H1 (cell line): ENCODE measurements around the gene WNT2. TPM values are rescaled to one million over a fixed set of nuclear protein-coding genes. Genes with fewer than 3 reads are reported as not detected.
A peak's percentile ranks its signal among the peaks of the same experiment; 100 is the strongest.

Experiments
- CTCF ChIA-PET: fragments of 300-600 bp; sonication (Branson Sonifier 250); formaldehyde crosslinking; loops from one replicate; lab custom pipeline; 2021; ENCODE audit not compliant: partially characterized antibody; lab: Charles Lee
- POLR2A ChIA-PET: fragments of 300-600 bp; sonication (Branson Sonifier 250); formaldehyde crosslinking; loops from one replicate; lab custom pipeline; 2021; ENCODE audit warnings: inconsistent platforms; ENCODE audit not compliant: partially characterized antibody; lab: Charles Lee
- DNase-seq, 2 experiments: peaks; one replicate each; pipeline versions ENCODE4 v3.0.0 to v3.0.0-alpha.2; 2010 to 2022; ENCODE audit warnings: low spot score in 2 of 2, low read depth in 1 of 2, mixed read lengths in 1 of 2
- FAIRE-seq: peaks from 2 replicates; lab custom pipeline; 2011; peaks lifted over from hg19 to GRCh38; lab: Jason Lieb, UNC
- H2AFZ ChIP-seq: 2 replicates; pipeline ENCODE4 v1.8.1; 2012; ENCODE audit warnings: low read length, inconsistent platforms
- H2AK5ac ChIP-seq: 2 replicates; pipeline ENCODE4 v1.6.1; 2013; ENCODE audit warnings: low read depth, low read length
- H2BK120ac ChIP-seq: replicated peaks from 2 replicates; pipeline ENCODE3; 2013; ENCODE audit warnings: low read depth, low read length, inconsistent platforms
- H2BK12ac ChIP-seq: 2 replicates; pipeline ENCODE4 v1.6.1; 2013; ENCODE audit warnings: low read depth, low read length
- H2BK15ac ChIP-seq: 2 replicates; pipeline ENCODE4 v1.6.1; 2013; ENCODE audit warnings: low read length
- H2BK20ac ChIP-seq: 2 replicates; pipeline ENCODE4 v1.6.1; 2013; ENCODE audit warnings: low read length
- H2BK5ac ChIP-seq: 2 replicates; pipeline ENCODE4 v1.6.1; 2013; ENCODE audit warnings: low read depth, low read length
- H3K14ac ChIP-seq: 2 replicates; pipeline ENCODE4 v1.6.1; 2013; ENCODE audit warnings: inconsistent platforms; ENCODE audit not compliant: insufficient read length
- H3K18ac ChIP-seq: 2 replicates; pipeline ENCODE4 v1.6.1; 2013; ENCODE audit warnings: low read length; ENCODE audit errors: extremely low read depth
- H3K23ac ChIP-seq: 2 replicates; pipeline ENCODE4 v1.6.1; 2013; ENCODE audit warnings: inconsistent platforms; ENCODE audit not compliant: insufficient read length
- H3K23me2 ChIP-seq: 2 replicates; pipeline ENCODE4 v1.6.1; 2013; ENCODE audit warnings: low read depth, low read length
- H3K27ac ChIP-seq: 2 replicates; pipeline ENCODE4 v1.6.1; 2011; ENCODE audit warnings: low read depth, low read length, inconsistent platforms
- H3K27me3 ChIP-seq, 4 experiments: replicated peaks in 1 of 4; 1 replicate in 1 of 4; 2 replicates in 3 of 4; pipeline versions ENCODE4 v1.6.1 to v1.8.1; 2011 to 2013; ENCODE audit warnings: low read length in 3 of 4, mild to moderate bottlenecking in 3 of 4, inconsistent platforms in 2 of 4, mixed read lengths in 2 of 4, moderate library complexity in 1 of 4; ENCODE audit not compliant: control insufficient read depth in 3 of 4, insufficient read depth in 3 of 4; ENCODE audit errors: extremely low read depth in 1 of 4
- H3K36me3 ChIP-seq, 4 experiments: 2 replicates each; pipeline versions ENCODE4 v1.6.1 to v1.8.1; 2011 to 2013; ENCODE audit warnings: mild to moderate bottlenecking in 4 of 4, low read length in 3 of 4, moderate library complexity in 2 of 4, control low read depth in 1 of 4, inconsistent platforms in 1 of 4; ENCODE audit not compliant: insufficient read depth in 4 of 4, control insufficient read depth in 2 of 4
- H3K4ac ChIP-seq: replicated peaks from 2 replicates; pipeline ENCODE3; 2013; ENCODE audit warnings: low read length, low read depth, mixed read lengths, inconsistent platforms; ENCODE audit not compliant: insufficient read length
- H3K4me1 ChIP-seq, 4 experiments: replicated peaks in 1 of 4; 1 replicate in 1 of 4; 2 replicates in 3 of 4; pipeline versions ENCODE4 v1.6.1 to v1.8.1; 2011 to 2013; ENCODE audit warnings: low read length in 3 of 4, inconsistent platforms in 2 of 4, mixed read lengths in 1 of 4; ENCODE audit not compliant: insufficient read depth in 4 of 4, control insufficient read depth in 3 of 4
- H3K4me2 ChIP-seq, 2 experiments: 2 replicates each; pipeline versions ENCODE4 v1.6.1 to v1.8.1; 2011 to 2013; ENCODE audit warnings: low read depth in 2 of 2, low read length in 2 of 2, control low read depth in 1 of 2, inconsistent platforms in 1 of 2, mild to moderate bottlenecking in 1 of 2; ENCODE audit not compliant: insufficient read depth in 1 of 2
- H3K4me3 ChIP-seq, 4 experiments: fragments of 200-600, 300-600 bp in 1 of 4; sonication (generic), shearing (Covaris generic), sonication (Bioruptor Twin) in 1 of 4; 2 replicates each; pipeline versions ENCODE4 v1.5.1 to v1.8.1; 2011 to 2016; ENCODE audit warnings: low read length in 4 of 4, low read depth in 3 of 4, control low read depth in 2 of 4, inconsistent platforms in 2 of 4, mild to moderate bottlenecking in 2 of 4, mixed read lengths in 1 of 4, moderate library complexity in 1 of 4; ENCODE audit not compliant: insufficient read depth in 2 of 4; ENCODE audit errors: extremely low read depth in 1 of 4
- H3K56ac ChIP-seq: replicated peaks from 2 replicates; pipeline ENCODE3; 2013; ENCODE audit warnings: low read depth, mild to moderate bottlenecking, mixed read lengths, low read length, inconsistent platforms; ENCODE audit not compliant: insufficient read length
- H3K79me1 ChIP-seq: 2 replicates; pipeline ENCODE4 v1.6.1; 2013; ENCODE audit warnings: low read depth, low read length, control low read depth
- H3K79me2 ChIP-seq, 2 experiments: 2 replicates each; pipeline versions ENCODE4 v1.6.1 to v1.8.1; 2012 to 2013; ENCODE audit warnings: low read length in 2 of 2, mild to moderate bottlenecking in 2 of 2, inconsistent platforms in 1 of 2; ENCODE audit not compliant: insufficient read depth in 2 of 2, control insufficient read depth in 1 of 2
- H3K9ac ChIP-seq, 4 experiments: replicated peaks in 1 of 4; 1 replicate in 1 of 4; 2 replicates in 3 of 4; pipeline versions ENCODE4 v1.6.1 to v1.8.1; 2011 to 2013; ENCODE audit warnings: low read depth in 3 of 4, low read length in 3 of 4, control low read depth in 2 of 4, mild to moderate bottlenecking in 2 of 4, moderate library complexity in 2 of 4, inconsistent platforms in 1 of 4; ENCODE audit errors: extremely low read depth in 1 of 4
- H3K9me3 ChIP-seq, 2 experiments: 2 replicates each; pipeline versions ENCODE4 v1.6.1 to v1.8.1; 2012 to 2013; ENCODE audit warnings: mild to moderate bottlenecking in 2 of 2, moderate library complexity in 2 of 2, control low read depth in 1 of 2, inconsistent platforms in 1 of 2, low read depth in 1 of 2, low read length in 1 of 2, mixed read lengths in 1 of 2; ENCODE audit not compliant: insufficient read depth in 2 of 2
- H4K20me1 ChIP-seq, 2 experiments: replicated peaks in 1 of 2; 2 replicates each; pipeline versions ENCODE3 to v1.8.1; 2011 to 2013; ENCODE audit warnings: inconsistent platforms in 2 of 2, low read length in 2 of 2, mild to moderate bottlenecking in 1 of 2; ENCODE audit not compliant: insufficient read depth in 2 of 2, control insufficient read depth in 1 of 2
- H4K5ac ChIP-seq: 2 replicates; pipeline ENCODE4 v1.6.1; 2013; ENCODE audit warnings: low read length, low read depth, mixed read lengths, inconsistent platforms; ENCODE audit not compliant: insufficient read length
- H4K8ac ChIP-seq: 2 replicates; pipeline ENCODE4 v1.8.0; 2013; ENCODE audit warnings: mild to moderate bottlenecking, moderate library complexity, low read length, inconsistent platforms; ENCODE audit not compliant: insufficient read depth; ENCODE audit errors: extremely low read depth
- H4K91ac ChIP-seq: replicated peaks from 2 replicates; pipeline ENCODE3; 2013; ENCODE audit warnings: low read length, mixed read lengths, inconsistent platforms; ENCODE audit not compliant: insufficient read length
- BACH1 ChIP-seq: IDR thresholded peaks from 2 replicates; pipeline ENCODE4 v1.6.1; 2012; ENCODE audit warnings: low read length, improper control_type of control experiment
- KDM4A ChIP-seq: IDR thresholded peaks from one replicate; pipeline ENCODE4 v1.7.1; 2012; ENCODE audit warnings: low read depth, mild to moderate bottlenecking, moderate library complexity, low read length, inconsistent platforms; ENCODE audit not compliant: severe bottlenecking
- RAD21 ChIP-seq, 2 experiments: IDR thresholded peaks in 1 of 2; conservative IDR thresholded peaks in 1 of 2; 2 replicates each; pipeline ENCODE4 v1.6.1; 2011; ENCODE audit warnings: low read depth in 2 of 2, low read length in 2 of 2, improper control_type of control experiment in 1 of 2, inconsistent platforms in 1 of 2, mild to moderate bottlenecking in 1 of 2, moderate library complexity in 1 of 2
- RNF2 ChIP-seq: fragments of 200-900, 300-1000 bp; sonication (generic); IDR thresholded peaks from 2 replicates; pipeline ENCODE4 v1.7.1; 2016; ENCODE audit warnings: borderline replicate concordance, low read depth, mild to moderate bottlenecking, antibody characterized with exemption, low read length; ENCODE audit not compliant: poor library complexity, severe bottlenecking; ENCODE audit errors: missing control alignments
- SP4 ChIP-seq: IDR thresholded peaks from 2 replicates; pipeline ENCODE4 v1.6.1; 2012; ENCODE audit warnings: low read length, inconsistent platforms
- TAF7 ChIP-seq: optimal IDR thresholded peaks from 2 replicates; pipeline ENCODE3; 2011; ENCODE audit warnings: low read depth, mild to moderate bottlenecking, inconsistent platforms, low read length, moderate library complexity, borderline replicate concordance
- YY1 ChIP-seq: IDR thresholded peaks from 2 replicates; pipeline ENCODE4 v1.6.1; 2011; ENCODE audit warnings: low read depth, mild to moderate bottlenecking, low read length
- WGBS, 2 experiments: shearing (Covaris generic) in 1 of 2; methylation state at CpG; one replicate each; pipeline versions ENCODE4 v1.1.6 to v1.1.7; 2013 to 2015; ENCODE audit warnings: low lambda C conversion rate in 2 of 2, mixed read lengths in 2 of 2, inconsistent platforms in 1 of 2, low coverage in 1 of 2, missing lambda C conversion rate in 1 of 2; ENCODE audit not compliant: insufficient replicate concordance in 2 of 2, insufficient coverage in 1 of 2, insufficient read length in 1 of 2; ENCODE audit errors: extremely low coverage in 1 of 2, missing lambda C conversion rate in 1 of 2; 5-methylcytosine and 5-hydroxymethylcytosine counted together
- polyA plus RNA-seq, 7 experiments: library from polyadenylated mRNA; depleted of rRNA in 3 of 7; stranded (reverse) in 5 of 7; unstranded in 2 of 7; fragments of >200 nt in 5 of 7; fragments of 200-250 nt in 2 of 7; gene quantifications; 1 replicate in 5 of 7; 2 replicates in 1 of 7; 4 replicates in 1 of 7; pipeline versions ENCODE4 v1.2.1 to v1.2.3, GENCODE V29; 2011 to 2013; ENCODE audit warnings: missing spikeins in 2 of 7, mixed read lengths in 2 of 7
- total RNA-seq: library from RNA; stranded (reverse); fragmentation: NEBNext Ultra II Directional; extraction: Animal tissue kit (Norgen Biotek cat#: 25700); gene quantifications from 2 replicates; pipeline ENCODE4 v1.2.1, GENCODE V29; 2021
- TF ChIP-seq, protein P1 (sequence below): IDR thresholded peaks from 2 replicates; pipeline ENCODE4 v1.6.1; 2011; ENCODE audit warnings: low read depth, mild to moderate bottlenecking, low read length; ENCODE audit not compliant: insufficient read depth
- TF ChIP-seq, protein P2 (sequence below): IDR thresholded peaks from 2 replicates; pipeline ENCODE4 v1.6.1; 2011; ENCODE audit warnings: low read length, improper control_type of control experiment

The WNT2 gene
- total and polyA plus RNA-seq, 2 of the 8 experiments (the other 6 are each of a cell fraction or from before 2014, with no cell fraction given) = not detected

DNA sequence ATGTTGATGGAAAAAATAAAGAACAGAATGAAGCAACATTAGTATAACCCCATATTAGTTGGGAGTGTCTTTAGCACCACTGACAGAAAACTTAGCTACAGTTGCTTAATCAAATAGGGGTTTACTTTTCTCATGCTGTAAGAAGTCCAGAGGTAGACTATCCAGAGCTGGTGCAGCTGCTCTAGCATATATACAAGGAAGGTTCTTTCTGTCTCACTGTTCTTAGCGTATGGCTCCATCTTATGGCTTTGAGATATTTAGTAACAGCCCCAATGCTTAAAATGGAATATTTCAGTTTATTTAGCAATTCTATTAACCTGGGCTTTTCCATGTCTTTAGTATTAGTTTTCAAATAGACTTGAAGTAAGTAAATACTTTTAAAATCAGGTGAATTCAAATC lies 15.2 kb upstream of the WNT2 start:
- no peak overlapping the region for H2BK12ac ChIP-seq
- TF ChIP-seq YY1 (no peak), RNF2 (no peak), RAD21 (IDR thresholded peaks at IDR 0.05 in 1 of 2, conservative IDR thresholded peaks at IDR 0.05 in 1 of 2; ENCODE audit: low read depth in 2 of 2, low read length in 2 of 2) (peak; percentile 6 to 11; a peak in 1 of 4 replicates), TAF7 (no peak), KDM4A (no peak), SP4 (no peak), BACH1 (no peak)
- TF ChIP-seq, protein P1, sequence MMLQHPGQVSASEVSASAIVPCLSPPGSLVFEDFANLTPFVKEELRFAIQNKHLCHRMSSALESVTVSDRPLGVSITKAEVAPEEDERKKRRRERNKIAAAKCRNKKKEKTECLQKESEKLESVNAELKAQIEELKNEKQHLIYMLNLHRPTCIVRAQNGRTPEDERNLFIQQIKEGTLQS = no peak
- TF ChIP-seq, protein P2, sequence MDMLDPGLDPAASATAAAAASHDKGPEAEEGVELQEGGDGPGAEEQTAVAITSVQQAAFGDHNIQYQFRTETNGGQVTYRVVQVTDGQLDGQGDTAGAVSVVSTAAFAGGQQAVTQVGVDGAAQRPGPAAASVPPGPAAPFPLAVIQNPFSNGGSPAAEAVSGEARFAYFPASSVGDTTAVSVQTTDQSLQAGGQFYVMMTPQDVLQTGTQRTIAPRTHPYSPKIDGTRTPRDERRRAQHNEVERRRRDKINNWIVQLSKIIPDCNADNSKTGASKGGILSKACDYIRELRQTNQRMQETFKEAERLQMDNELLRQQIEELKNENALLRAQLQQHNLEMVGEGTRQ = no peak
- TF ChIP-seq, all 59 proteins: peak for 1
- Histone ChIP-seq H3K4me2 (no peak overlapping the region), H2BK20ac (no peak overlapping the region), H3K23ac (no peak overlapping the region), H3K4ac (no peak overlapping the region), H4K5ac (no peak overlapping the region), H3K9me3 (no peaks in the 10 kb centered on the region), H2BK15ac (no peak overlapping the region), H3K27ac (no peak overlapping the region), H2BK5ac (no peak overlapping the region), H3K36me3 (no peaks in the 10 kb centered on the region), H3K14ac (no peak overlapping the region), H3K79me2 (no peaks in the 10 kb centered on the region), H2BK120ac (no peak overlapping the region), H3K18ac (no peak overlapping the region), H4K20me1 (no peaks in the 10 kb centered on the region), H3K79me1 (no peaks in the 10 kb centered on the region), H3K27me3 (no peaks in the 10 kb centered on the region), H3K9ac (no peak overlapping the region), H3K4me3 (no peak overlapping the region), H3K4me1 (no peaks in the 10 kb centered on the region), H3K56ac (no peak overlapping the region), H2AFZ (no peak overlapping the region), H2AK5ac (no peak overlapping the region), H4K8ac (no peak overlapping the region), H4K91ac (no peak overlapping the region), H3K23me2 (no peaks in the 10 kb centered on the region)
- ChIA-PET CTCF (interaction anchor here (0.5 to 2.2 kb wide), 5 partner anchors 10 to 102 kb away, joined by 3 to 7 read pairs (median 4); no protein-coding TSS in a partner anchor), POLR2A (no interaction called here)
- WGBS, 2 experiments = 88% methylated on average over 1 of the region's 1 CpG; no CpG with 5 or more reads in 1 of the 2 experiments
- DNase-seq (no peak), FAIRE-seq (no peak)
